Activated CD8-positive, alpha-beta T cell treated with anti-CD3 and anti-CD28 coated beads for 36 hours (primary cell): ENCODE data around the gene TMEM217. TPM values are rescaled to one million over a fixed set of nuclear protein-coding genes. Genes with fewer than 3 reads are reported as not detected.

Source experiments
- ATAC-seq: fragments of 200-7000 bp; cut with Tn5 transposase; one replicate; pipeline ENCODE4 v1.10.0; 2021; ENCODE audit warnings: mild to moderate bottlenecking, moderate library complexity
- CTCF ChIA-PET: fragments of 350-600 bp; sonication (Branson Sonifier 250); formaldehyde crosslinking; loops from one replicate; lab custom pipeline; 2021; ENCODE audit warnings: antibody characterized with exemption; lab: Charles Lee
- POLR2A ChIA-PET: fragments of 350-600 bp; sonication (Branson Sonifier 250); formaldehyde crosslinking; loops from one replicate; lab custom pipeline; 2021; ENCODE audit warnings: antibody characterized with exemption; lab: Charles Lee
- DNase-seq: peaks from one replicate; pipeline ENCODE4 v3.0.0-alpha.2; 2020
- H3K27ac Mint-ChIP-seq: one replicate; pipeline ENCODE4 v1.8.0; 2021; ENCODE audit warnings: mild to moderate bottlenecking, mixed read lengths
- H3K27me3 Mint-ChIP-seq: one replicate; pipeline ENCODE4 v1.8.0; 2021; ENCODE audit warnings: mixed read lengths
- H3K36me3 Mint-ChIP-seq: one replicate; pipeline ENCODE4 v1.8.0; 2021; ENCODE audit warnings: low read depth, mixed read lengths
- H3K4me1 Mint-ChIP-seq: one replicate; pipeline ENCODE4 v1.8.0; 2021; ENCODE audit warnings: low read depth, mixed read lengths
- H3K4me3 Mint-ChIP-seq: one replicate; pipeline ENCODE4 v1.8.0; 2021; ENCODE audit warnings: mild to moderate bottlenecking, moderate library complexity, mixed read lengths
- H3K9me3 Mint-ChIP-seq: one replicate; pipeline ENCODE4 v1.8.0; 2021; ENCODE audit warnings: mixed read lengths
- CTCF ChIP-seq: fragments of 200-600 bp; IDR thresholded peaks from one replicate; pipeline ENCODE4 v1.8.0; 2022; ENCODE audit warnings: antibody characterized with exemption, mild to moderate bottlenecking
- intact Hi-C: fragments of 100-400 bp; cut with micrococcal nuclease; formaldehyde crosslinking; loops from one replicate; pipeline ENCODE4 v1.10.0; 2022
- total RNA-seq, 2 experiments: library from RNA; stranded (reverse); gene quantifications; one replicate each; pipeline ENCODE4 v1.2.3, GENCODE V29; 2021

Gene TMEM217
- total RNA-seq, 2 experiments from 2014 or later, result 4.0 to 5.7 TPM

DNA sequence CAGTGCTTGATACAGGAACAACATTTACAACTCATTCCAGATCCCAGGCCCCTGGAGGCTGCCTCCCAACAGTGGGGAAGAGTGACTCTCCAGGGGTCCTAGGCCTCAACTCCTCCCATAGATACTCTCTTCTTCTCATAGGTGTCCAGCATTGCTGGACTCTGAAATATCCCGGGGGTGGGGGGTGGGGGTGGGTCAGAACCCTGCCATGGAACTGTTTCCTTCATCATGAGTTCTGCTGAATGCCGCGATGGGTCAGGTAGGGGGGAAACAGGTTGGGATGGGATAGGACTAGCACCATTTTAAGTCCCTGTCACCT lies 83.8 kb downstream of the TMEM217 start:
- ChIA-PET POLR2A (interaction anchor here (1.1 to 13.5 kb wide), 12 partner anchors 8 to 299 kb away, joined by 3 to 261 read pairs (median 46); partner anchors contain the start of genes MTCH1 and PPIL1), CTCF (interaction anchor here (3.3 to 18.8 kb wide), 5 partner anchors 9 to 148 kb away, joined by 25 to 502 read pairs (median 226); no protein-coding TSS in a partner anchor)
- peak overlapping the region; percentile 84 for H3K4me3 Mint-ChIP-seq
- DNase-seq, result no peak
- ATAC-seq, result no peak
- H3K4me1 Mint-ChIP-seq, result peaks cover 57% of the 10 kb centered on the region
- peaks cover 68% of the 10 kb centered on the region for H3K36me3 Mint-ChIP-seq
- peak overlapping the region; percentile 91 for H3K27ac Mint-ChIP-seq
- no peak for TF ChIP-seq CTCF
- H3K27me3 Mint-ChIP-seq, result no peaks in the 10 kb centered on the region
- H3K9me3 Mint-ChIP-seq, result no peaks in the 10 kb centered on the region
- intact Hi-C loops, result no loop called here

- ChIA-PET POLR2A (interaction anchor here (0.6 to 13.5 kb wide), 15 partner anchors 9 to 299 kb away, joined by 3 to 261 read pairs (median 7); partner anchors contain the start of genes MTCH1 and PPIL1), CTCF (interaction anchor here (0.7 to 18.8 kb wide), 16 partner anchors 9 to 289 kb away, joined by 3 to 502 read pairs (median 6); partner anchors contain the start of gene C6orf89)
- Mint-ChIP-seq H3K4me1 (peaks cover 62% of the 10 kb centered on the region), H3K27me3 (no peaks in the 10 kb centered on the region), H3K9me3 (no peaks in the 10 kb centered on the region), H3K27ac (peak overlapping the region; percentile 91), H3K36me3 (peaks cover 68% of the 10 kb centered on the region), H3K4me3 (peak overlapping the region; percentile 84)
- peak; percentile 28 for ATAC-seq
- peak; percentile 85 for DNase-seq
- TF ChIP-seq CTCF, result no peak
- intact Hi-C loops, result loop anchor here (2.0 kb wide), 3 partner anchors 35 to 155 kb away; no protein-coding TSS in a partner anchor
Measured at GRCh38 chr6:37173493-37174195, 84.3 kb downstream of the TMEM217 start.

- peaks cover 68% of the 10 kb centered on the region for H3K36me3 Mint-ChIP-seq
- H3K9me3 Mint-ChIP-seq, result no peaks in the 10 kb centered on the region
- ATAC-seq (no peak), DNase-seq (no peak)
- H3K4me1 Mint-ChIP-seq, result peaks cover 65% of the 10 kb centered on the region
- intact Hi-C loops, result loop anchor here (2.0 kb wide), 3 partner anchors 36 to 154 kb away; no protein-coding TSS in a partner anchor
- ChIA-PET CTCF (interaction anchor here (0.7 to 18.8 kb wide), 22 partner anchors 10 to 288 kb away, joined by 3 to 502 read pairs (median 4); partner anchors contain the start of gene C6orf89), POLR2A (interaction anchor here (0.6 to 13.5 kb wide), 17 partner anchors 9 to 298 kb away, joined by 3 to 261 read pairs (median 7); partner anchors contain the start of genes MTCH1 and PPIL1)
- TF ChIP-seq CTCF, result no peak
- peak overlapping the region; percentile 91 for H3K27ac Mint-ChIP-seq
- H3K4me3 Mint-ChIP-seq, result peak overlapping the region; percentile 84
- H3K27me3 Mint-ChIP-seq, result no peaks in the 10 kb centered on the region
Measured at GRCh38 chr6:37172912-37173492, 84.9 kb downstream of the TMEM217 start.

- H3K36me3 Mint-ChIP-seq, result peaks cover 62% of the 10 kb centered on the region
- intact Hi-C loops, result loop anchor here (2.0 kb wide), 3 partner anchors 37 to 153 kb away; no protein-coding TSS in a partner anchor
- peak overlapping the region; percentile 84 for H3K4me3 Mint-ChIP-seq
- TF ChIP-seq CTCF, result peak; percentile 77
- peak; percentile 9 for ATAC-seq
- no peaks in the 10 kb centered on the region for H3K27me3 Mint-ChIP-seq
- ChIA-PET CTCF (interaction anchor here (0.8 to 18.8 kb wide), 21 partner anchors 11 to 287 kb away, joined by 3 to 502 read pairs (median 6); partner anchors contain the start of gene C6orf89), POLR2A (interaction anchor here (0.7 to 13.5 kb wide), 18 partner anchors 10 to 329 kb away, joined by 3 to 261 read pairs (median 8); no protein-coding TSS in a partner anchor)
- H3K4me1 Mint-ChIP-seq, result peaks cover 57% of the 10 kb centered on the region
- H3K27ac Mint-ChIP-seq, result peak overlapping the region; percentile 91
- DNase-seq, result peak; percentile 96
- H3K9me3 Mint-ChIP-seq, result no peaks in the 10 kb centered on the region
Measured at GRCh38 chr6:37171970-37172812, 85.8 kb downstream of the TMEM217 start.
